DOHH2 (cell line): Measurements from ENCODE around the gene SH3PXD2A.

ENCODE experiments used
- H3F3A ChIP-seq: fragments of 200-600 bp; sonication (generic), shearing (Covaris generic); 2 replicates; pipeline ENCODE4 v1.6.0; 2016; ENCODE audit warnings: antibody characterized with exemption, mild to moderate bottlenecking; ENCODE audit not compliant: control insufficient read depth, insufficient read depth
- H3K27ac ChIP-seq: fragments of 200-600 bp; sonication (generic); 2 replicates; pipeline ENCODE4 v1.5.1; 2014; ENCODE audit warnings: low read depth, mild to moderate bottlenecking, low read length, moderate library complexity
- H3K27me3 ChIP-seq: fragments of 200-600 bp; sonication (generic); 2 replicates; pipeline ENCODE4 v1.6.1; 2014; ENCODE audit warnings: mild to moderate bottlenecking, low read length, mixed read lengths; ENCODE audit not compliant: control insufficient read depth
- H3K36me3 ChIP-seq: fragments of 200-600 bp; sonication (generic); 2 replicates; pipeline ENCODE4 v1.6.1; 2014; ENCODE audit warnings: mild to moderate bottlenecking, low read length, moderate library complexity, mixed read lengths; ENCODE audit not compliant: control insufficient read depth
- H3K4me1 ChIP-seq: fragments of 200-600 bp; sonication (generic); 2 replicates; pipeline ENCODE4 v1.6.1; 2014; ENCODE audit warnings: mild to moderate bottlenecking, low read length, mixed read lengths; ENCODE audit not compliant: control insufficient read depth
- H3K4me2 ChIP-seq: fragments of 200-600 bp; sonication (generic); 2 replicates; pipeline ENCODE4 v1.6.0; 2014; ENCODE audit warnings: mild to moderate bottlenecking, low read length, moderate library complexity
- H3K4me3 ChIP-seq: fragments of 200-600 bp; sonication (generic); 2 replicates; pipeline ENCODE4 v1.5.1; 2014; ENCODE audit warnings: mild to moderate bottlenecking, low read length, mixed read lengths
- H3K79me2 ChIP-seq: fragments of 200-600 bp; sonication (generic); 2 replicates; pipeline ENCODE4 v1.6.1; 2014; ENCODE audit warnings: mild to moderate bottlenecking, low read length, mixed read lengths; ENCODE audit not compliant: control insufficient read depth
- H3K9me2 ChIP-seq: fragments of 200-600 bp; sonication (generic); replicated peaks from 2 replicates; pipeline ENCODE4 v1.6.1; 2014; ENCODE audit warnings: mild to moderate bottlenecking, low read length, mixed read lengths; ENCODE audit not compliant: control insufficient read depth
- H3K9me3 ChIP-seq: fragments of 200-600 bp; sonication (generic); 2 replicates; pipeline ENCODE4 v1.6.1; 2014; ENCODE audit warnings: antibody characterized with exemption, low read length, mixed read lengths; ENCODE audit not compliant: control insufficient read depth, insufficient read depth
- H4K20me1 ChIP-seq: fragments of 200-600 bp; sonication (generic); 2 replicates; pipeline ENCODE4 v1.6.0; 2014; ENCODE audit warnings: low read depth, mild to moderate bottlenecking, antibody characterized with exemption, low read length, moderate library complexity; ENCODE audit not compliant: control insufficient read depth, insufficient read depth
- CTCF ChIP-seq: fragments of 200-600 bp; sonication (generic); IDR thresholded peaks from one replicate; pipeline ENCODE4 v1.5.1; 2014; ENCODE audit warnings: antibody characterized with exemption, mild to moderate bottlenecking, low read depth, low read length; ENCODE audit not compliant: poor library complexity, severe bottlenecking
- EZH2phosphoT487 ChIP-seq: fragments of 200-600 bp; sonication (generic); IDR thresholded peaks from 2 replicates; pipeline ENCODE4 v1.6.1; 2017; ENCODE audit warnings: borderline replicate concordance, mild to moderate bottlenecking, antibody characterized with exemption, low read length, moderate library complexity, mixed read lengths

Gene SH3PXD2A

GRCh38 chr10:103789771-103790201, 65.6 kb downstream of the SH3PXD2A start:
- peaks cover 12% of the 10 kb centered on the region; the same call in 1 of the 2 replicates for H3K27me3 ChIP-seq
- no peaks in the 10 kb centered on the region for H3K79me2 ChIP-seq
- H3K4me1 ChIP-seq: no peaks in the 10 kb centered on the region
- no peak overlapping the region for H3K4me3 ChIP-seq
- H4K20me1 ChIP-seq: no peaks in the 10 kb centered on the region
- no peak for TF ChIP-seq EZH2phosphoT487
- TF ChIP-seq CTCF: no peak
- H3K4me2 ChIP-seq: no peak overlapping the region
- no peaks in the 10 kb centered on the region for H3F3A ChIP-seq
- H3K36me3 ChIP-seq: no peaks in the 10 kb centered on the region
- H3K27ac ChIP-seq: no peak overlapping the region
- no peaks in the 10 kb centered on the region for H3K9me2 ChIP-seq
- no peaks in the 10 kb centered on the region for H3K9me3 ChIP-seq

GRCh38 chr10:103789161-103789560, 66.2 kb downstream of the SH3PXD2A start:
- no peak overlapping the region for H3K27ac ChIP-seq
- no peak overlapping the region for H3K4me2 ChIP-seq
- no peaks in the 10 kb centered on the region for H3K79me2 ChIP-seq
- TF ChIP-seq EZH2phosphoT487 (no peak), CTCF (no peak)
- H3F3A ChIP-seq: no peaks in the 10 kb centered on the region
- H3K27me3 ChIP-seq: peaks cover 12% of the 10 kb centered on the region; the same call in 1 of the 2 replicates
- no peak overlapping the region for H3K4me3 ChIP-seq
- H3K4me1 ChIP-seq: no peaks in the 10 kb centered on the region
- H3K36me3 ChIP-seq: no peaks in the 10 kb centered on the region
- H3K9me2 ChIP-seq: no peaks in the 10 kb centered on the region
- no peaks in the 10 kb centered on the region for H3K9me3 ChIP-seq
- no peaks in the 10 kb centered on the region for H4K20me1 ChIP-seq

GRCh38 chr10:103787331-103787730, 68.0 kb downstream of the SH3PXD2A start:
- Histone ChIP-seq H4K20me1 (no peaks in the 10 kb centered on the region), H3K4me3 (no peak overlapping the region), H3K4me1 (no peaks in the 10 kb centered on the region), H3F3A (no peaks in the 10 kb centered on the region), H3K27me3 (peaks cover 13% of the 10 kb centered on the region; the same call in 1 of the 2 replicates), H3K79me2 (no peaks in the 10 kb centered on the region), H3K9me2 (no peaks in the 10 kb centered on the region), H3K4me2 (no peak overlapping the region), H3K27ac (no peak overlapping the region), H3K9me3 (no peaks in the 10 kb centered on the region), H3K36me3 (no peaks in the 10 kb centered on the region)
- TF ChIP-seq EZH2phosphoT487 (no peak), CTCF (no peak)

- peaks cover 19% of the 10 kb centered on the region; the same call in 1 of the 2 replicates for H3K27me3 ChIP-seq
- no peak overlapping the region for H3K4me3 ChIP-seq
- H3K79me2 ChIP-seq: no peaks in the 10 kb centered on the region
- no peaks in the 10 kb centered on the region for H3K4me1 ChIP-seq
- H3K4me2 ChIP-seq: no peak overlapping the region
- no peaks in the 10 kb centered on the region for H3K9me3 ChIP-seq
- TF ChIP-seq CTCF: no peak
- no peak for TF ChIP-seq EZH2phosphoT487
- H3F3A ChIP-seq: no peaks in the 10 kb centered on the region
- H3K9me2 ChIP-seq: no peaks in the 10 kb centered on the region
- H4K20me1 ChIP-seq: no peaks in the 10 kb centered on the region
- H3K27ac ChIP-seq: no peak overlapping the region
- no peaks in the 10 kb centered on the region for H3K36me3 ChIP-seq
Observed at GRCh38 chr10:103786020-103786419, 69.4 kb downstream of the SH3PXD2A start.
